Activated T-cell treated with anti-CD3 and anti-CD28 coated beads, Interleukin-2, amount 50 U/mL, for 72 hours (primary cell): ENCODE data around the gene CNNM3. TPM values are rescaled to one million over a fixed set of nuclear protein-coding genes. Genes with fewer than 3 reads are reported as not detected.

ENCODE experiments used
- ATAC-seq, 2 donors: fragments of 150-1000 bp; cut with Tn5 transposase; replicated peaks in 1 of 2; 2 replicates each; pipeline ENCODE4 v1.10.0; 2021; ENCODE audit warnings: moderate library complexity in 2 of 2, mild to moderate bottlenecking in 1 of 2
- DNase-seq, 2 donors: peaks; one replicate each; pipeline ENCODE4 v3.0.0; 2021 to 2022; ENCODE audit warnings: mixed read lengths in 1 of 2
- H3K27ac Mint-ChIP-seq: one replicate; pipeline ENCODE4 v1.8.0; 2022; ENCODE audit warnings: mild to moderate bottlenecking, moderate library complexity, mixed read lengths
- H3K27me3 Mint-ChIP-seq: one replicate; pipeline ENCODE4 v1.8.0; 2022; ENCODE audit warnings: low read depth, mixed read lengths
- H3K36me3 Mint-ChIP-seq, 2 donors: one replicate each; pipeline ENCODE4 v1.8.0; 2022; ENCODE audit warnings: mixed read lengths in 2 of 2, mild to moderate bottlenecking in 1 of 2; ENCODE audit not compliant: insufficient read depth in 2 of 2
- H3K4me1 Mint-ChIP-seq: one replicate; pipeline ENCODE4 v1.8.0; 2022; ENCODE audit warnings: low read depth, mixed read lengths
- H3K4me3 Mint-ChIP-seq, 2 donors: one replicate each; pipeline ENCODE4 v1.8.0; 2022; ENCODE audit warnings: mild to moderate bottlenecking in 2 of 2, mixed read lengths in 2 of 2, moderate library complexity in 2 of 2
- H3K9me3 Mint-ChIP-seq, 2 donors: one replicate each; pipeline ENCODE4 v1.8.0; 2022; ENCODE audit warnings: mixed read lengths in 2 of 2
- total RNA-seq, 2 donors: library from RNA; stranded (reverse); gene quantifications; one replicate each; pipeline ENCODE4 v1.2.3, GENCODE V29; 2022

Gene CNNM3
- total RNA-seq, 2 donors from 2014 or later: 20.7 to 27.9 TPM

DNA sequence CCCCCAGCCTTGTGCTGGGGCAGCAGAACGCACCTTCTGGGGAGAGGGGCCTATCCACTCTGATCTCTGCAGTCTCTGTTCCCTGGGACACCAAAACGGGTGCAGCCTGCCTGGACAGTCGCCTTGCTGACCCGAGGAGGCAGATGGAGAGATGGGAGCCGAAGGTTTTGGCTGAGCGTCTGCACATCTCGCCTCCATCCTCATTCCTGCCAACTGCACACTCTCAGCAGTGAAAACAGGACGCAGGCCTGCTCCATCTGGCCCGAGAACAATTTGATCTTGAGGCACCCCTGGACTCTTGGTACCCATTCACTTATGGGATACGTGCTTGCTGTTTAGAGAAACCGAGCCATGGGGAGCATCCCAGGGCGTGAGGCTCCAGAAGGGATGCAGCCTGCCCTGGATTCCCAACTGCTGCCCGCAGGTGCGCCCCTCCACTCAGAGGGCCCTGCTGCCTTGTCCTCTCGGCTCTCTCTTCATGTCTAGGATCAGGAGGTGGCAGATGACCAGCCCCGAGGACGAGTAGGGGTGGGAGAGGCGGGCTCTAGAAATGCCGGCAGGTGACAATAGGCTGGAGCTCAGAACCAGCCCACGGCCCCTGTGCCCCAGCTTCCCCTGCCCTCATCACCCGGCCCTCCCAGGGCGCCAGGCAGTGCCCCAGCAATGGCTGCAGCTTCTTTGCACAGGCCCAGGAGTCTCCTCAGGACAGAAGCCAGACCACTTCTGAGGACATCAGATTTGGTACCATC, 62.9 kb downstream of the CNNM3 start:
- Mint-ChIP-seq H3K9me3 (no peaks in the 10 kb centered on the region), H3K4me1 (peaks cover 15% of the 10 kb centered on the region), H3K36me3 (no peaks in the 10 kb centered on the region), H3K27ac (no peak overlapping the region), H3K27me3 (no peaks in the 10 kb centered on the region), H3K4me3 (no peak overlapping the region)
- ATAC-seq: no peak
- DNase-seq: no peak

- no peaks in the 10 kb centered on the region for H3K27me3 Mint-ChIP-seq
- H3K9me3 Mint-ChIP-seq: no peaks in the 10 kb centered on the region
- ATAC-seq (no peak), DNase-seq (no peak)
- no peaks in the 10 kb centered on the region for H3K36me3 Mint-ChIP-seq
- H3K4me1 Mint-ChIP-seq: peaks cover 9% of the 10 kb centered on the region
- no peak overlapping the region for H3K4me3 Mint-ChIP-seq
- no peak overlapping the region for H3K27ac Mint-ChIP-seq
Observed at GRCh38 chr2:96879545-96880040, 63.5 kb downstream of the CNNM3 start.

GRCh38 chr2:96880891-96881273, 64.8 kb downstream of the CNNM3 start:
- Mint-ChIP-seq H3K4me3 (no peak overlapping the region), H3K9me3 (no peaks in the 10 kb centered on the region), H3K27ac (peak overlapping the region; percentile 54), H3K4me1 (no peaks in the 10 kb centered on the region), H3K36me3 (no peaks in the 10 kb centered on the region), H3K27me3 (no peaks in the 10 kb centered on the region)
- DNase-seq: no peak
- ATAC-seq: no peak

- no peaks in the 10 kb centered on the region for H3K9me3 Mint-ChIP-seq
- no peak overlapping the region for H3K4me3 Mint-ChIP-seq
- H3K36me3 Mint-ChIP-seq: no peaks in the 10 kb centered on the region
- no peak for DNase-seq
- no peak for ATAC-seq
- H3K4me1 Mint-ChIP-seq: no peaks in the 10 kb centered on the region
- H3K27ac Mint-ChIP-seq: no peak overlapping the region
- H3K27me3 Mint-ChIP-seq: no peaks in the 10 kb centered on the region
Observed at GRCh38 chr2:96881349-96882195, 65.5 kb downstream of the CNNM3 start.

GRCh38 chr2:96882230-96882629, 66.2 kb downstream of the CNNM3 start:
- H3K4me3 Mint-ChIP-seq: no peak overlapping the region

DNA sequence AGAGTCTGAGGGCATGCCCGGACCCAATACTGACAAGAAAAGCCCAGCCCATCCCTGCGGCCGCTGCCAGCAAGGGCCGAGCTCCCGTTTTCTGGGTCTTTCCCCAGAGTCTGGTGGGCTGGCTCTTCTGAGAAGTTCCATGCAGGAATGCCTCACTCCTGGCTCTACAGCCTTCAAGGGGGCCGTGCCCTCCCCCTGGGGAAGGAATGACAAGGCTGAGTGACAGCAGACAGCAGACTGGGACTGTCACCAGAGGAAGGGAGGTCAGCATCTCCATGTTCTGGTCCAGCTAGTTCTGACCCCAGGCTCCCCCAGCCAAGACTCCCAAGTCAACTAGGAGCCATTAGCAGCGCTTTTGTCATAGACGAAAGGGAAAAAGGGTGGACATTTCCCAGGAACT, 66.8 kb downstream of the CNNM3 start:
- Mint-ChIP-seq H3K36me3 (no peaks in the 10 kb centered on the region), H3K27me3 (no peaks in the 10 kb centered on the region), H3K4me3 (no peak overlapping the region), H3K9me3 (no peaks in the 10 kb centered on the region), H3K27ac (no peak overlapping the region), H3K4me1 (no peaks in the 10 kb centered on the region)
- DNase-seq (no peak), ATAC-seq (no peak)

More at GRCh38 chr2:96882230-96882629, 66.2 kb downstream of the CNNM3 start:
- Mint-ChIP-seq H3K9me3 (no peaks in the 10 kb centered on the region), H3K27me3 (no peaks in the 10 kb centered on the region), H3K27ac (no peak overlapping the region), H3K36me3 (no peaks in the 10 kb centered on the region), H3K4me1 (no peaks in the 10 kb centered on the region)
- DNase-seq (no peak), ATAC-seq (no peak)

GRCh38 chr2:96883306-96883705, 67.2 kb downstream of the CNNM3 start:
- H3K27ac Mint-ChIP-seq: no peak overlapping the region
- ATAC-seq: no peak
- no peaks in the 10 kb centered on the region for H3K27me3 Mint-ChIP-seq
- H3K4me1 Mint-ChIP-seq: no peaks in the 10 kb centered on the region
- no peaks in the 10 kb centered on the region for H3K36me3 Mint-ChIP-seq
- H3K9me3 Mint-ChIP-seq: no peaks in the 10 kb centered on the region
- no peak for DNase-seq
- no peak overlapping the region for H3K4me3 Mint-ChIP-seq

Other genes starting within 250 kb of the CNNM3 start
- 10 to 100 TPM; 59.8 to 66.9 TPM for gene KANSL3, start 178.0 kb upstream of the CNNM3 start, total RNA-seq
- not detected for gene FER1L5, start 173.5 kb upstream of the CNNM3 start, total RNA-seq
- gene LMAN2L, start 76.2 kb upstream of the CNNM3 start, total RNA-seq: 1 to 10 TPM; 7.8 to 8.0 TPM
- gene CNNM4, start 55.4 kb upstream of the CNNM3 start, total RNA-seq: 1 to 10 TPM; 9.1 to 9.5 TPM
- 1 to 10 TPM; 4.4 to 5.7 TPM for gene ANKRD23, start 27.8 kb downstream of the CNNM3 start, total RNA-seq
- 10 to 100 TPM; 16.5 to 17.2 TPM for gene ANKRD39, start 41.7 kb downstream of the CNNM3 start, total RNA-seq
- 10 to 100 TPM; 16.0 to 22.2 TPM for gene SEMA4C, start 53.8 kb downstream of the CNNM3 start, total RNA-seq
- 1 to 10 TPM; 1.0 to 1.2 TPM for gene FAM178B, start 170.3 kb downstream of the CNNM3 start, total RNA-seq